Calu3 (cell line): ENCODE data around the gene XPO5. TPM values are rescaled to one million over a fixed set of nuclear protein-coding genes. Genes with fewer than 3 reads are reported as not detected.

Source experiments
- BruUV-seq: library from RNA; stranded (reverse); fragments of 400-500 nt; replicated peaks from 2 replicates; lab custom pipeline; 2021; lab: Mats Ljungman, UMichigan
- CTCF ChIA-PET: fragments of 300-600 bp; sonication (Branson Sonifier 250); formaldehyde crosslinking; loops from one replicate; lab custom pipeline; 2022; ENCODE audit warnings: antibody characterized with exemption; lab: Charles Lee
- DNase-seq: peaks from one replicate; pipeline ENCODE4 v3.0.0; 2022
- H3K27ac Mint-ChIP-seq: one replicate; pipeline ENCODE4 v1.8.0; 2022; ENCODE audit warnings: mixed read lengths; ENCODE audit not compliant: unreplicated experiment
- H3K27me3 Mint-ChIP-seq: one replicate; pipeline ENCODE4 v1.8.0; 2022; ENCODE audit warnings: mixed read lengths; ENCODE audit not compliant: unreplicated experiment
- H3K36me3 Mint-ChIP-seq: one replicate; pipeline ENCODE4 v1.8.0; 2022; ENCODE audit warnings: mild to moderate bottlenecking, moderate library complexity, mixed read lengths; ENCODE audit not compliant: insufficient read depth, unreplicated experiment
- H3K4me1 Mint-ChIP-seq: one replicate; pipeline ENCODE4 v1.8.0; 2022; ENCODE audit warnings: mild to moderate bottlenecking, low read depth, mixed read lengths; ENCODE audit not compliant: unreplicated experiment
- H3K4me3 Mint-ChIP-seq: one replicate; pipeline ENCODE4 v1.8.0; 2022; ENCODE audit warnings: mild to moderate bottlenecking, low read depth, moderate library complexity, mixed read lengths; ENCODE audit not compliant: unreplicated experiment
- H3K9me3 Mint-ChIP-seq: one replicate; pipeline ENCODE4 v1.8.0; 2022; ENCODE audit warnings: low read depth, mixed read lengths; ENCODE audit not compliant: unreplicated experiment
- CTCF ChIP-seq: fragments of 200-600 bp; IDR thresholded peaks from one replicate; pipeline ENCODE4 v1.8.0; 2022; ENCODE audit warnings: antibody characterized with exemption; ENCODE audit not compliant: unreplicated experiment
- intact Hi-C: fragments of 100-400 bp; cut with micrococcal nuclease; formaldehyde crosslinking; loops from one replicate; pipeline ENCODE4 v1.10.0; 2022; ENCODE audit not compliant: unreplicated experiment
- total RNA-seq: library from RNA; stranded (reverse); gene quantifications from 2 replicates; pipeline ENCODE4 v1.2.3, GENCODE V29; 2022

Gene XPO5
- total RNA-seq, 1 experiment from 2014 or later = 131 TPM

- Mint-ChIP-seq H3K4me3 (no peak overlapping the region), H3K27me3 (no peaks in the 10 kb centered on the region), H3K27ac (no peak overlapping the region), H3K36me3 (peaks cover 70% of the 10 kb centered on the region), H3K4me1 (peaks cover 15% of the 10 kb centered on the region), H3K9me3 (no peaks in the 10 kb centered on the region)
- CTCF ChIA-PET = no interaction called here
- DNase-seq = no peak
- intact Hi-C loops = no loop called here
- TF ChIP-seq CTCF = no peak
- BruUV-seq = no TSS peak
Observed at GRCh38 chr6:43609402-43609801, 33.6 kb upstream of the XPO5 start.

- peak overlapping the region; percentile 15 for H3K27ac Mint-ChIP-seq
Observed at GRCh38 chr6:43608807-43609206, 33.0 kb upstream of the XPO5 start.

GRCh38 chr6:43608310-43608763 lies 32.5 kb upstream of the XPO5 start:
- Mint-ChIP-seq H3K27me3 (no peaks in the 10 kb centered on the region), H3K4me3 (no peak overlapping the region), H3K4me1 (peaks cover 15% of the 10 kb centered on the region), H3K9me3 (no peaks in the 10 kb centered on the region), H3K36me3 (peaks cover 69% of the 10 kb centered on the region), H3K27ac (peak overlapping the region; percentile 48)
- intact Hi-C loops = loop anchor here (1.0 kb wide), 2 partner anchors 466 to 471 kb away; no protein-coding TSS in a partner anchor
- CTCF ChIA-PET = interaction anchor here (0.8 to 1.6 kb wide), 4 partner anchors 21 to 471 kb away, joined by 3 to 5 read pairs (median 4); partner anchors contain the start of gene GTPBP2
- BruUV-seq = no TSS peak
- DNase-seq = peak; percentile 83
- TF ChIP-seq CTCF = peak; percentile 91

More at GRCh38 chr6:43608807-43609206, 33.0 kb upstream of the XPO5 start:
- intact Hi-C loops = loop anchor here (1.0 kb wide), 2 partner anchors 465 to 470 kb away; no protein-coding TSS in a partner anchor
- no peak for DNase-seq
- no peaks in the 10 kb centered on the region for H3K9me3 Mint-ChIP-seq
- peaks cover 15% of the 10 kb centered on the region for H3K4me1 Mint-ChIP-seq
- BruUV-seq = no TSS peak
- H3K4me3 Mint-ChIP-seq = no peak overlapping the region
- CTCF ChIA-PET = interaction anchor here (0.8 to 1.6 kb wide), 4 partner anchors 20 to 470 kb away, joined by 3 to 5 read pairs (median 4); partner anchors contain the start of gene GTPBP2
- no peak for TF ChIP-seq CTCF
- no peaks in the 10 kb centered on the region for H3K27me3 Mint-ChIP-seq
- peaks cover 69% of the 10 kb centered on the region for H3K36me3 Mint-ChIP-seq

GRCh38 chr6:43606019-43606418 lies 30.2 kb upstream of the XPO5 start:
- no peak overlapping the region for H3K4me3 Mint-ChIP-seq
- intact Hi-C loops = no loop called here
- CTCF ChIA-PET = interaction anchor here (0.6 kb wide), 2 partner anchors 367 to 691 kb away, joined by 4 read pairs; no protein-coding TSS in a partner anchor

More at GRCh38 chr6:43606019-43606418, 30.2 kb upstream of the XPO5 start:
- no peaks in the 10 kb centered on the region for H3K27me3 Mint-ChIP-seq
- peaks cover 15% of the 10 kb centered on the region for H3K4me1 Mint-ChIP-seq
- no peak for DNase-seq
- no peak for TF ChIP-seq CTCF
- no TSS peak for BruUV-seq
- peaks cover 61% of the 10 kb centered on the region for H3K36me3 Mint-ChIP-seq
- no peaks in the 10 kb centered on the region for H3K9me3 Mint-ChIP-seq
- H3K27ac Mint-ChIP-seq = peak overlapping the region; percentile 63
